Measurements from ENCODE around the gene PARN.

GRCh38 chr16:14455573-14455972 is 174.5 kb downstream of the PARN start:
- no peak for TF ChIP-seq ZBTB7A (tag by site-specific recombination; IDR thresholded peaks at IDR 0.05; ENCODE audit: low read depth)
- no peak for TF ChIP-seq ZNF843 (tag by site-specific recombination; IDR thresholded peaks at IDR 0.05)
- TF ChIP-seq CTCF (tag by site-specific recombination; IDR thresholded peaks at IDR 0.05): no peak
- TF ChIP-seq ZFP37 (tag by site-specific recombination; IDR thresholded peaks at IDR 0.05): no peak

Measured in HEK293 (cell line).